ENCODE results near the gene APC2.
"Not testable (repeated sequence)": the region's sequence is repeated elsewhere in the genome, so short reads cannot be mapped to it uniquely, and the experiment has no call there.

APC2 gene

DNA sequence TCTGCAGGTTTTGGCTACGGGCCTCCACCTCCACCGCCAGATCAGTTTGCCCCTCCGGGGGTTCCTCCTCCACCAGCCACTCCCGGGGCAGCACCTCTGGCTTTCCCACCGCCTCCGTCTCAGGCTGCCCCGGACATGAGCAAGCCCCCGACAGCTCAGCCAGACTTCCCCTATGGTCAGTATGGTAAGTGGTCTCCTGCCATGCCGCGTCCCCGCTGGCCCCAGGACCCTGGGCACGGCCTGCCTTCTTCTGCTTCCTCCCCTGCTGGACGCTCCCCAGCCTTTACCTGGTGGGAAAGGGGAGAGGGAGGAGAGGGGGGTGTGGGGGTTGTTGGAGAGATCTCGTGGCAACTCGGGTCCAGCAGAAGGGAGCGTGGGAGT, 17.4 kb upstream of the APC2 start:
- DNase-seq = no peak

- no peak for DNase-seq
These were observed 16.5 kb upstream of the APC2 start for GRCh38 chr19:1433119-1434039.

DNA sequence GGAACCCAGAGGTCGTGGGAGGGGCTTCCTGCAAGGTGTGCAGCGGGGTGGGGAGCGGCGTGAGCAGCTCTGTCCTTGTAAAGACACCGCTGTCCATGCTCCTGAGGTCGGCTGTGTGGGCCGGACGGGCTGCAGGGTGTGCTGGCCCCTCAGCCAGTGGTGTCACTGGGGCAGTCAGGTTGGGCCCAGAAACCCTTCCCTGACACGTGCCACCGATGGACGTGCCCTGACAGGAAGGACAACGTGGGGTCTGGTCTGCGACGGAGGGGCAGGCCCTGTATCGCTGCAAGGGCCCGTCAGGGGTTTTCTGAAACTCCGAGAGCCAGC, 15.9 kb upstream of the APC2 start:
- DNase-seq = no peak

- DNase-seq = no peak
These were observed 15.3 kb upstream of the APC2 start for GRCh38 chr19:1434577-1435060.

- DNase-seq = no peak
These were observed 14.4 kb upstream of the APC2 start for GRCh38 chr19:1435378-1435989.

GRCh38 chr19:1437609-1438008, 12.3 kb upstream of the APC2 start:
- DNase-seq = no peak

- peak; percentile 76 for DNase-seq
These were observed 11.6 kb upstream of the APC2 start, which contains the start of gene RPS15 for GRCh38 chr19:1438035-1438932. Gene RPS15, plus strand, starts transcription at chr19:1438396. Its CDS starts 30 bp downstream, at chr19:1438426.

- no peak for DNase-seq
These were observed 11.0 kb upstream of the APC2 start for GRCh38 chr19:1438933-1439354.

DNA sequence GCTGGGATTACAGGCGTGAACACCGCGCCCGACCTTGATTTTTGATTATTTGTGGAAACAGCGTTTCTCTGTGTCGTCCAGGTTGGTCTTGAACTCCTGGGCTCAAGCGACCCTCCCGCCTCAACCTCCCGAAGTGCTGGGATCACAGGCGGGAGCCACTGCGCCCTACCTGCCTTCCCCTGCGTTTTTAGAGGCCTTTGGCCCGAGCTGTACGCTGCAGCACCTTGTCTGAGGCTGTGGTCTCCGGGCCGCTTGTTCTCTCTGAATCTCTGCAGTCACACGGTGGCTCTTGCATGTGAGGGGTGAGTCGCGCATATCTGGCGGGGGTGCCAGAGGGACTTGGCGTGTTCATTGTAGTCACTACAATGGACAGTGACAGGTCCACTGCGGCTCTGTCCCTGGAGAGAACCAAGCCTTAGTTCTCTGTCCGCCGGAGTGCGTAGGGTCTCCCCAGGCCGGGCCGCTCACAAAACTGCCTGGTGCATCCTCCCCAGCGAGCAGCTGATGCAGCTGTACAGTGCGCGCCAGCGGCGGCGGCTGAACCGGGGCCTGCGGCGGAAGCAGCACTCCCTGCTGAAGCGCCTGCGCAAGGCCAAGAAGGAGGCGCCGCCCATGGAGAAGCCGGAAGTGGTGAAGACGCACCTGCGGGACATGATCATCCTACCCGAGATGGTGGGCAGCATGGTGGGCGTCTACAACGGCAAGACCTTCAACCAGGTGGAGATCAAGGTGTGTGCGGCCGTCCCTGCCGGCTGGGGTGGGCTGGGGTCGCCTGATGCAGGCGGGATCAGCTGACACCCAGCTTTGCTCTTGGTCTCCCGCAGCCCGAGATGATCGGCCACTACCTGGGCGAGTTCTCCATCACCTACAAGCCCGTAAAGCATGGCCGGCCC, 10.2 kb upstream of the APC2 start:
- not testable (repeated sequence) for DNase-seq

- DNase-seq = no peak
These were observed 9.5 kb upstream of the APC2 start for GRCh38 chr19:1440418-1440801.

GRCh38 chr19:1441022-1441426, 8.9 kb upstream of the APC2 start:
- no peak for DNase-seq

DNA sequence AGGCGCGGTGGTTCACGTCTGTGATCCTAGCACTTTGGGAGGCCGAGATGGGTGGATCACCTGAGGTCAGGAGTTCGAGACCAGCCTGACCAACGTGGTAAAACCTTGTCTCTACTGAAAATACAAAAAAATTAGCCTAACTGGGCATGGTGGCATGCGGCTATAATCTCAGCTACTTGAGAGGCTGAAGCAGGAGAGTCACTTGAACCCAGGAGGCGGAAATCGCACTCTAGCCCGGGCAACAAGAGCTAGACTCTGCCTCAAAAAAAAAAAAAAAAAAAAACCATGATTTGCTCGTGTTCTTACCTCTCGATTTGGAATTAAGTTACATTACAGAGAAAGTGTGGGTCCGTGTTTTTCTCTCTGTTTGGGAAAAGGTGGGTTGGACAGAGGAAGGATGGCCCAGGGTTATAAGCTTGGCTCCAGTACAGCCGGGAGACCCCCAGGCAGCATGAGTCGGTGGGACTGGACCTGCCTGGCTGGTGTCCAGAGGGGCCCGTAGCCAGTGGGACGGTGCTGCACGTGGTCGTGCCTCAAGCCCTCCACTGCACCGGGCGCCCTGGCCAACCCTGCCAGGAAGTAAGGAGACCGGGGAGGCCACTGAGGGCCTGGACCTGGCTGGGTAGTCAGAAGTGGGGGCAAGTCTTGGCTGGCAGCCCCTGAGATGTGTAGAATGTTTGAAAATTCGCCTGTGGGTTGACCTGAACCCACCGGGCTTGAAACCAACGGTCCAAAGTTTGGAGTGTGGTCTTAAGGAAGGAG, 8.1 kb upstream of the APC2 start:
- DNase-seq = no peak

- DNase-seq = peak; percentile 12
These were observed 4.6 kb upstream of the APC2 start for GRCh38 chr19:1445185-1445931.

DNA sequence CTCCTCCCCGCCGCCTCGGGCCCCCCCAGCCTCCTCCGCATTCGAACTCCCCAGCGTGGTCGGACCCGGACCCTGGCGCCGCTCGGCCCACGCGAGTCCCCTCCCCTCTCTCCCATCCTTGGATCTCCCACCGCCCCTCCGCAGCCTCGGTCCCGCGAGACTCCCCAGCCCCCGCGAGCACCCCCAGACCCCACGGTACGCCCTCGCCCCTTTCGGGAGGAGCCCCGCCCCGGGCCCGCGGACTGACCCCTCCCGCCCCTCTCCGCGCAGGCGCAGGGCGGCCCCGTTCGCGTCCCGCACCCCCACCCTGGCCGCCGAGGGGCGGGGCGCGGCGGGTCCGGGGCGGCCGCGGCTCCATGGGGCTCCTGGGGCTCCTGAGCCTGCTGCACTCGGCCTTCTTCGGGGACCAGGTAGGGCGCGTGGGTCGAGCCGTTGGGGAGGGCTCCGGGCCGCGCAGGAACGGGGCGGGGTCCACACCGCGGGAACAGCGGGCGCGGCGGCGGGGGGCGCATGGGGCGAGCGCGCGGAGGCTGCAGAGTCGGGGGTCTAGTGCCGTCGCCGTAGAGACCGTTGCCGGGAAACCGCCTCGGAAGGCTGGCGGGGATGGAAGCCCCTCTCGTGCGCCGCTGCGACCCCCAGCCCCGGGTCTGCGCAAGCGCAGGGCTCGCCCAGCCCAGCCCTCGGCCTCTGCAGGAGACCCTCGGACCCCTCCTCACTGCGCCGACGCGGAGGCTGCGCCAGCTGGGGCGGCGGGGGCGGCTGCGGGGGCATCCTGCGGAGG, 3.8 kb upstream of the APC2 start:
- DNase-seq = peak; percentile 12

- no peak for DNase-seq
These were observed 3.0 kb upstream of the APC2 start for GRCh38 chr19:1446713-1447481.

DNA sequence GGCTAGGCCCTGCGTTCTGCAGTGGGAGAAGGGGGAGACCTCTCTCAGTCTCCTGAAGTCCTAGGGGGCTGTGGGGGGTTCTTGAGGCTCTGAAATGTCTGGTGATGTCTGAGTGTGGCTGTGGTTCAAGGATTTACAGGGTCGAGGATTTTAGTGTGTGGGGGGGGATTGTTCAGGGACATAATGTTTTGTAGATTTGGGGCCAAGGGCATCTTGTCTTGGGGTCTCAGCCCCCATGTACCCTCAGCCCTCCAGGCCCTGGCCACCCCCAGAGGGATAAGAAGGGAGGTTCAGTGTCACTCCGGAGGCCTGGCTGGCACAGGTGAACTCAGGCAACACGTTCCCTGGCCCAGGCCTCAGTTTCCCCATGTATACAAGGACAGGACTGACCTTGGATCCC, 2.4 kb upstream of the APC2 start:
- no peak for DNase-seq

DNA sequence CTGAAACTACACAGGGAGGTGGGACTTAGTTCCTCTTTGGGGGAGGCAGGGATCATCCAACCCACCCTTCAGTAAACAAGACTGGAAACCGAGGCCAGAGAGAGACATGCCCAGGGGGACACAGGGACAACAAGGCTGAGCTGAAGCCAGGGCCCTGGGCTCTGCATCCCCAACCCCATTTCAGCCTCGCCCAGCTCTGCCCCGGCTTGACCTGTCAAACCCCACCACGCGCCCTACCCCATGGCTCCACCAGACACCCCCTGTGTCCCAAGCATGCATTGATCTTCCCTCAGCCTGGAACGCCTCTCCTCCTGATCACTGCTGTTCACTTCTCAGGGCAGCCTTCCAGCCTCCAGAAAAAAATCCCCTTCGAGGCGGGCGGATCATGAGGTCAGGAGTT, 2.0 kb upstream of the APC2 start:
- no peak for DNase-seq

DNA sequence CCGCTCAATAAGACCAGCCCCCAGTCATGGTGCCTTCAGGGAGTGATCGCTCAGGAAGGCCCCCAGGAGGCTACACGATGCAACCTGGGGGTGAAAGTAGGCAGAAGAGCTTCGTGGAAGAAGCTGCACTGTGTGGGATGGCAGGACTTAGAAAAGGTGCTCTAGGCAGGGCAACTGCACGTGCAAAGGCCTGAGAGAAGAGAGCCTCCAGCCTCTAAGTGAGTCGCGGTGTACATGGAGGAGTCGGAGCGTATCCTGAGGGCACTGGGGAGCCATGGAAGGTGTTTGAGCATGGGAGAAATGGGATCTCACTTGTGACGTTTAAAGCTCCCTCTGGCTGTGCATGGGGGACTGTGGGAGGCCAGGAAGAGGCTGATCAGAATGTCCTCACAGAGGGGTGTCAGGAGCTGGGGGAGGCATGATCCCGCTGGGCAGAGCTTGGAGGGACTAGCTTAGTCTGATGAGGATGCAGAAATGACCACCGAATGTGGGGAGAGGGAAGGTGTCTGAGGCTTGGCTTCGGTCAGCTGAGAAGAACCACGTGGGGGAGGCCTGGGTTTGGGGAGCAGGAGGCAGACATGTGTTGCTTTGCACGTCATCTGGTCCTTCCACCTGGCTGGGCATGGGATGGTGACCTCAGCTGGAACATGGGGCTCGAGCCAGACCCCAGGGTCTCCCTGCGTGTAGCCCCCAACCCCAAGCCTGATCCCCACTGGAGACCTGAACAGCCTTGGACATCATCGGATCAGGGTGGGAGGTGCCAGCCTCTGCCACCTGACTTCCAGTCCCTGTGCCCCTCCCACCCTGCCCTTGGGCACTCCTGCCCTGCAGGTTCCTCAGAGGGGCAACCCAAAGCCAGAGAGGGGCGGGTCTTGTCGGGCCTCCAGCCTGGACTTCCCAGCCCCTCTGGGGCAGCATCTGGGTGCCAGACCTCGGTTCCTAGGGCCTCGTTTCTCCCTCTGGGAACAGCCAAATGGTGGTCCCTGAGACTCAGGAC, 1.1 kb downstream of the APC2 start:
- DNase-seq = no peak
